ENCODE data around the gene ETV6.

- no peak for TF ChIP-seq POLR2A (IDR thresholded peaks at IDR 0.05)
- TF ChIP-seq CTCF (IDR thresholded peaks at IDR 0.05): no peak
- TF ChIP-seq EP300 (IDR thresholded peaks at IDR 0.05): no peak
- no peak for TF ChIP-seq POLR2AphosphoS5 (IDR thresholded peaks at IDR 0.05)
Observed at GRCh38 chr12:11862798-11863197, 213.3 kb downstream of the ETV6 start.

Measured in upper lobe of left lung (tissue), 4 donors.